ENCODE results near the gene SPTBN1. TPM values are rescaled to one million over a fixed set of nuclear protein-coding genes. Genes with fewer than 3 reads are reported as not detected.

Gene SPTBN1
- total and polyA plus RNA-seq, 4 experiments from 2014 or later: 2.9 to 121 (median 87.3) TPM

- Mint-ChIP-seq H3K4me3 (no peak overlapping the region), H3K27ac (no peak overlapping the region), H3K27me3 (peaks cover 2 to 5% of the 10 kb centered on the region in 2 donors), H3K9me3 (no peaks in the 10 kb centered on the region), H3K36me3 (no peaks in the 10 kb centered on the region), H3K4me1 (no peaks in the 10 kb centered on the region)
- POLR2A ChIA-PET (ENCODE audit: partially characterized antibody): no interaction called here
- no peak overlapping the region for H3K27ac ChIP-seq (ENCODE audit: low read depth, low read length)
- no peaks in the 10 kb centered on the region for H3K9me3 ChIP-seq (ENCODE audit: control insufficient read depth in 1 of 2, low read length in 2 of 2)
- intact Hi-C loops (cut with micrococcal nuclease): no loop called here
- H3K4me1 ChIP-seq (ENCODE audit: insufficient read depth, low read length): no peaks in the 10 kb centered on the region
- H3K27me3 ChIP-seq (ENCODE audit: insufficient read depth, low read length): no peaks in the 10 kb centered on the region
- no peak for DNase-seq
- CTCF ChIA-PET (ENCODE audit: partially characterized antibody): no interaction called here
- no peaks in the 10 kb centered on the region for H3K36me3 ChIP-seq (ENCODE audit: insufficient read depth, low read length)
- no peak overlapping the region for H3K4me3 ChIP-seq (ENCODE audit: low read length in 2 of 2)
These were observed 15.1 kb downstream of the SPTBN1 start for GRCh38 chr2:54471221-54471711.

DNA sequence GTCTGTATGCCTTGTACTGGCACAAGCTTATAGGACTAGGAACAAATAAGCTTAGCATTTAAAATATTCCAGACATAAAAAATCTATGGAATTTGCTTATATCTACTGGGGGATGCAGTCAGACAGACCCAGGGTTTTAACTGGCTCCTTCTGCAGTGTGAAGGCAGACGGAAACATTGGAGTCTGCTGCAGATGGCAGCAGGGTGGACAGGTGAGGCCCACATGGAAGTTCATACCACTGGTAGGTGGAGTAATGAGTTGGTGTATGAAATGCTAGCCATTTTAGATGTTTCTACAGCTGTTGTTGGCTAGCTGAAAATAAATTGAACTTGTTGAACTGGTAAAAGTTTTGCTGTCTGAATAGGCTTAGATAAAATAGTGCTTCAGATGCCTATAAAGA lies 17.7 kb downstream of the SPTBN1 start:
- H3K27me3 ChIP-seq (ENCODE audit: insufficient read depth, low read length): no peaks in the 10 kb centered on the region
- Mint-ChIP-seq H3K36me3 (no peaks in the 10 kb centered on the region), H3K4me3 (no peak overlapping the region), H3K9me3 (no peaks in the 10 kb centered on the region), H3K4me1 (peaks cover 0 to 6% (median 0%) of the 10 kb centered on the region in 4 donors), H3K27ac (no peak overlapping the region), H3K27me3 (peaks cover 1 to 4% of the 10 kb centered on the region in 2 donors)
- intact Hi-C loops (cut with micrococcal nuclease): no loop called here
- ChIA-PET CTCF (ENCODE audit: partially characterized antibody) (no interaction called here), POLR2A (ENCODE audit: partially characterized antibody) (no interaction called here)
- DNase-seq: no peak
- H3K36me3 ChIP-seq (ENCODE audit: insufficient read depth, low read length): no peaks in the 10 kb centered on the region
- no peaks in the 10 kb centered on the region for H3K4me1 ChIP-seq (ENCODE audit: insufficient read depth, low read length)
- H3K27ac ChIP-seq (ENCODE audit: low read depth, low read length): no peak overlapping the region
- no peak overlapping the region for H3K4me3 ChIP-seq (ENCODE audit: low read length in 2 of 2)
- H3K9me3 ChIP-seq (ENCODE audit: control insufficient read depth in 1 of 2, low read length in 2 of 2): no peaks in the 10 kb centered on the region

GRCh38 chr2:54475285-54475684 lies 19.2 kb downstream of the SPTBN1 start:
- H3K4me1 Mint-ChIP-seq: peaks cover 0 to 6% (median 0%) of the 10 kb centered on the region in 4 donors
- DNase-seq: no peak
- H3K4me3 Mint-ChIP-seq: no peak overlapping the region
- peaks cover 1 to 2% of the 10 kb centered on the region in 2 donors for H3K27me3 Mint-ChIP-seq
- Histone ChIP-seq H3K27me3 (ENCODE audit: insufficient read depth, low read length) (no peaks in the 10 kb centered on the region), H3K36me3 (ENCODE audit: insufficient read depth, low read length) (no peaks in the 10 kb centered on the region), H3K4me1 (ENCODE audit: insufficient read depth, low read length) (no peaks in the 10 kb centered on the region), H3K9me3 (ENCODE audit: control insufficient read depth in 1 of 2, low read length in 2 of 2) (no peaks in the 10 kb centered on the region), H3K4me3 (ENCODE audit: low read length in 2 of 2) (no peak overlapping the region), H3K27ac (ENCODE audit: low read depth, low read length) (no peak overlapping the region)
- H3K36me3 Mint-ChIP-seq: no peaks in the 10 kb centered on the region
- peaks cover 0 to 5% (median 0%) of the 10 kb centered on the region in 8 donors for H3K9me3 Mint-ChIP-seq
- intact Hi-C loops (cut with micrococcal nuclease): no loop called here
- ChIA-PET CTCF (ENCODE audit: partially characterized antibody) (no interaction called here), POLR2A (ENCODE audit: partially characterized antibody) (no interaction called here)
- no peak overlapping the region for H3K27ac Mint-ChIP-seq

DNA sequence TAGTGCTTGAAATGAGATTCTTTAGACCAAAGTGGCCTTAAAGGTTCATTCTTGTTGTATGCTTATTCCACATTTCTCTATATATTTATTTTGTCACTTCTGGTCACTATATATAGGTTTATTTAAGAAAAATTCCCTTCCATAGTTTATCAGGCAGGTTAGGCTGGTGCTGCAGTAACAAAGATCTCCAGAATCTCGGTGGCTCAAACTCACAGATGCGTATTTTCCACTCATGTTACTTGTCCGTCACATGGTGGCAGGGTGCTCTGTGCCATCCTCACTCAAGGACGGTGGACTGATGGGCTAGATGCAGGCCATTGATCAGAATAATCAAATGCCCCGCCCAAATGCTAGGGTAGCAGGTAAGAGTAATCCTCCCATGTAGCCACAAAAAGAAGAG lies 19.8 kb downstream of the SPTBN1 start:
- Histone ChIP-seq H3K27me3 (ENCODE audit: insufficient read depth, low read length) (no peaks in the 10 kb centered on the region), H3K4me1 (ENCODE audit: insufficient read depth, low read length) (no peaks in the 10 kb centered on the region), H3K9me3 (ENCODE audit: control insufficient read depth in 1 of 2, low read length in 2 of 2) (no peaks in the 10 kb centered on the region), H3K27ac (ENCODE audit: low read depth, low read length) (no peak overlapping the region), H3K36me3 (ENCODE audit: insufficient read depth, low read length) (no peaks in the 10 kb centered on the region), H3K4me3 (ENCODE audit: low read length in 2 of 2) (no peak overlapping the region)
- intact Hi-C loops (cut with micrococcal nuclease): no loop called here
- H3K27me3 Mint-ChIP-seq: peaks cover 1 to 2% of the 10 kb centered on the region in 2 donors
- H3K4me1 Mint-ChIP-seq: peaks cover 0 to 6% (median 0%) of the 10 kb centered on the region in 4 donors
- H3K9me3 Mint-ChIP-seq: peaks cover 0 to 5% (median 0%) of the 10 kb centered on the region in 8 donors
- ChIA-PET POLR2A (ENCODE audit: partially characterized antibody) (no interaction called here), CTCF (ENCODE audit: partially characterized antibody) (no interaction called here)
- no peaks in the 10 kb centered on the region for H3K36me3 Mint-ChIP-seq
- no peak overlapping the region for H3K27ac Mint-ChIP-seq
- H3K4me3 Mint-ChIP-seq: no peak overlapping the region
- no peak for DNase-seq

GRCh38 chr2:54476852-54477251 lies 20.7 kb downstream of the SPTBN1 start:
- no peaks in the 10 kb centered on the region for H3K36me3 Mint-ChIP-seq
- POLR2A ChIA-PET (ENCODE audit: partially characterized antibody): no interaction called here
- H3K4me1 Mint-ChIP-seq: peaks cover 0 to 6% (median 0%) of the 10 kb centered on the region in 4 donors

DNA sequence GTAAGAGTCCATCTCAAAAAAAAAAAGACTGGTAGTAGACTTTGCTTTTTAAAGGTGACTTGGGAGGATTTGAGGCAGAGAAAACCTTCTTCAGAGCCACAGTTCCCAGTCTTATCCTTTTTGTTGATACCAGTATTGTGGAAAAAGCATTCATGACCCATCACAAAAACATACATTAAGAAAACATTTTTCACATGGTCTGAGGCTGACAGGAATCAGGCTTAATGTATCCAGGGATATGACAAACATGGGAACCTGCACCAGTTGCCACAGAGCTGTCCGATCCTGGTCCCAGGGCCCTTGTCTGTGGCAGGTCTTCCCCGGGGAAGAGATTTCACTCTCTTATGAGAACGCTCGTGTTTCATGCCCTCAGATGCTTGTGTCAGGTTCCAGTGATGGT lies 21.8 kb downstream of the SPTBN1 start:
- Histone ChIP-seq H3K27ac (ENCODE audit: low read depth, low read length) (no peak overlapping the region), H3K36me3 (ENCODE audit: insufficient read depth, low read length) (no peaks in the 10 kb centered on the region), H3K4me3 (ENCODE audit: low read length in 2 of 2) (no peak overlapping the region), H3K27me3 (ENCODE audit: insufficient read depth, low read length) (no peaks in the 10 kb centered on the region), H3K4me1 (ENCODE audit: insufficient read depth, low read length) (no peaks in the 10 kb centered on the region), H3K9me3 (ENCODE audit: control insufficient read depth in 1 of 2, low read length in 2 of 2) (no peaks in the 10 kb centered on the region)
- no peak overlapping the region for H3K4me3 Mint-ChIP-seq
- intact Hi-C loops (cut with micrococcal nuclease): no loop called here
- H3K4me1 Mint-ChIP-seq: peaks cover 0 to 6% (median 0%) of the 10 kb centered on the region in 4 donors
- no peak for DNase-seq
- H3K27ac Mint-ChIP-seq: no peak overlapping the region
- peaks cover 0 to 5% (median 0%) of the 10 kb centered on the region in 8 donors for H3K9me3 Mint-ChIP-seq
- ChIA-PET CTCF (ENCODE audit: partially characterized antibody) (no interaction called here), POLR2A (ENCODE audit: partially characterized antibody) (no interaction called here)
- H3K36me3 Mint-ChIP-seq: no peaks in the 10 kb centered on the region
- H3K27me3 Mint-ChIP-seq: peaks cover 0 to 2% of the 10 kb centered on the region in 2 donors

More at GRCh38 chr2:54476852-54477251, 20.7 kb downstream of the SPTBN1 start:
- H3K4me3 Mint-ChIP-seq: no peak overlapping the region
- H3K9me3 Mint-ChIP-seq: peaks cover 0 to 5% (median 0%) of the 10 kb centered on the region in 8 donors
- H3K4me1 ChIP-seq (ENCODE audit: insufficient read depth, low read length): no peaks in the 10 kb centered on the region
- DNase-seq: no peak
- peaks cover 0 to 2% of the 10 kb centered on the region in 2 donors for H3K27me3 Mint-ChIP-seq
- no peak overlapping the region for H3K4me3 ChIP-seq (ENCODE audit: low read length in 2 of 2)
- no peaks in the 10 kb centered on the region for H3K9me3 ChIP-seq (ENCODE audit: control insufficient read depth in 1 of 2, low read length in 2 of 2)
- CTCF ChIA-PET (ENCODE audit: partially characterized antibody): no interaction called here
- no peaks in the 10 kb centered on the region for H3K27me3 ChIP-seq (ENCODE audit: insufficient read depth, low read length)
- intact Hi-C loops (cut with micrococcal nuclease): no loop called here
- H3K27ac Mint-ChIP-seq: no peak overlapping the region
- H3K36me3 ChIP-seq (ENCODE audit: insufficient read depth, low read length): no peaks in the 10 kb centered on the region
- no peak overlapping the region for H3K27ac ChIP-seq (ENCODE audit: low read depth, low read length)

DNA sequence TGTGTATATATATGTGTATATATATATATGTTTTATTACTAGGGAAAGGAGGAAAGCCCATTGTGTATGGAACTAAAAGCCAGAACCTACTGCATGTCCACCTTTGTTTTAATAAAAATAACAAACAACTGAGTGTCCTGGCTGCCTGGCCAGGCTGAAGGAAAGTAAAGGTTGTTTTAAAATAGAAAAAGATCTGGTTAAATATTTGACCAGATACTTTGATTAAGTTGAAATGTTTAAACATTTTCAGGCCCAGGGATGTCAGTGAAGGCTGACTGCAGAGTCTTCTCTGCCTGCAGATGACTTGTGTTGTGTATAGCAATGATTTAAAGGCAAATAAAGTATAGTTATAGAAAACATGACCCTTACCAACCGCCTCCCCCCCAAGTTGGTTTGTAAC lies 22.8 kb downstream of the SPTBN1 start:
- H3K27ac ChIP-seq (ENCODE audit: low read depth, low read length): no peak overlapping the region
- Mint-ChIP-seq H3K4me3 (no peak overlapping the region), H3K9me3 (peaks cover 0 to 5% (median 0%) of the 10 kb centered on the region in 8 donors), H3K27ac (no peak overlapping the region), H3K36me3 (no peaks in the 10 kb centered on the region), H3K27me3 (peaks cover 0 to 2% of the 10 kb centered on the region in 2 donors), H3K4me1 (peaks cover 0 to 6% (median 0%) of the 10 kb centered on the region in 4 donors)
- H3K4me1 ChIP-seq (ENCODE audit: insufficient read depth, low read length): no peaks in the 10 kb centered on the region
- intact Hi-C loops (cut with micrococcal nuclease): no loop called here
- no peaks in the 10 kb centered on the region for H3K9me3 ChIP-seq (ENCODE audit: control insufficient read depth in 1 of 2, low read length in 2 of 2)
- no peaks in the 10 kb centered on the region for H3K36me3 ChIP-seq (ENCODE audit: insufficient read depth, low read length)
- POLR2A ChIA-PET (ENCODE audit: partially characterized antibody): no interaction called here
- no peak for DNase-seq
- no peaks in the 10 kb centered on the region for H3K27me3 ChIP-seq (ENCODE audit: insufficient read depth, low read length)
- H3K4me3 ChIP-seq (ENCODE audit: low read length in 2 of 2): no peak overlapping the region
- CTCF ChIA-PET (ENCODE audit: partially characterized antibody): interaction anchor here (0.6 to 1.0 kb wide), 2 partner anchors 9 to 24 kb away, joined by 3 read pairs; no protein-coding TSS in a partner anchor
